ENCODE results near the gene SPACA5B. TPM values are rescaled to one million over a fixed set of nuclear protein-coding genes. Genes with fewer than 3 reads are reported as not detected.
"Not testable (repeated sequence)": the region's sequence is repeated elsewhere in the genome, so short reads cannot be mapped to it uniquely, and the experiment has no call there.

Gene SPACA5B
- total RNA-seq = not detected

- H3K27ac ChIP-seq; intact Hi-C loops (cut with DNase I); H3K4me1 ChIP-seq; DNase-seq; H3K9ac ChIP-seq (ENCODE audit: low read depth in 2 of 2, low read length in 2 of 2); H3K9me3 ChIP-seq; H3K4me3 ChIP-seq; H3K36me3 ChIP-seq; H3K27me3 ChIP-seq: not testable (repeated sequence)
Observed at GRCh38 chrX:48130326-48130725, at the start of gene SPACA5B. Gene SPACA5B (plus strand): TSS chrX:48130626. CDS start chrX:48130688, 62 bp downstream.

- intact Hi-C loops (cut with DNase I) = loop anchor here (10.0 kb wide), 1 partner anchor 412 kb away; no protein-coding TSS in a partner anchor
- no peaks in the 10 kb centered on the region for H3K36me3 ChIP-seq
- H3K4me1 ChIP-seq = no peaks in the 10 kb centered on the region
Observed at GRCh38 chrX:48083212-48083611, 47.2 kb upstream of the SPACA5B start.

GRCh38 chrX:48083706-48084105 is 46.7 kb upstream of the SPACA5B start:
- no peaks in the 10 kb centered on the region for H3K9me3 ChIP-seq
- no peak overlapping the region for H3K4me3 ChIP-seq
- H3K9ac ChIP-seq (ENCODE audit: low read depth in 2 of 2, low read length in 2 of 2) = no peak overlapping the region
- intact Hi-C loops (cut with DNase I) = loop anchor here (10.0 kb wide), 1 partner anchor 411 kb away; no protein-coding TSS in a partner anchor
- H3K27me3 ChIP-seq = no peaks in the 10 kb centered on the region
- H3K4me1 ChIP-seq = no peaks in the 10 kb centered on the region
- DNase-seq = no peak
- TF ChIP-seq CTCF (IDR thresholded peaks at IDR 0.05) = no peak
- no peaks in the 10 kb centered on the region for H3K36me3 ChIP-seq
- H3K27ac ChIP-seq = no peak overlapping the region

More at GRCh38 chrX:48083212-48083611, 47.2 kb upstream of the SPACA5B start:
- Histone ChIP-seq H3K4me3 (no peak overlapping the region), H3K9me3 (no peaks in the 10 kb centered on the region), H3K27me3 (no peaks in the 10 kb centered on the region), H3K9ac (ENCODE audit: low read depth in 2 of 2, low read length in 2 of 2) (no peak overlapping the region), H3K27ac (no peak overlapping the region)
- TF ChIP-seq CTCF (IDR thresholded peaks at IDR 0.05) = peak; percentile 55
- DNase-seq = peak; percentile 47

- TF ChIP-seq CTCF (IDR thresholded peaks at IDR 0.05) = no peak
- Histone ChIP-seq H3K9ac (ENCODE audit: low read depth in 2 of 2, low read length in 2 of 2) (no peak overlapping the region), H3K9me3 (no peaks in the 10 kb centered on the region), H3K4me1 (no peaks in the 10 kb centered on the region), H3K27me3 (no peaks in the 10 kb centered on the region), H3K4me3 (no peak overlapping the region), H3K27ac (no peak overlapping the region), H3K36me3 (no peaks in the 10 kb centered on the region)
- DNase-seq = no peak
- intact Hi-C loops (cut with DNase I) = loop anchor here (10.0 kb wide), 1 partner anchor 409 kb away; no protein-coding TSS in a partner anchor
Observed at GRCh38 chrX:48086082-48086481, 44.3 kb upstream of the SPACA5B start.

GRCh38 chrX:48090123-48090522 is 40.3 kb upstream of the SPACA5B start:
- Histone ChIP-seq H3K9me3 (no peaks in the 10 kb centered on the region), H3K36me3 (no peaks in the 10 kb centered on the region), H3K4me1 (no peaks in the 10 kb centered on the region), H3K27ac (no peak overlapping the region), H3K4me3 (no peak overlapping the region), H3K9ac (ENCODE audit: low read depth in 2 of 2, low read length in 2 of 2) (no peak overlapping the region), H3K27me3 (no peaks in the 10 kb centered on the region)
- intact Hi-C loops (cut with DNase I) = no loop called here
- no peak for TF ChIP-seq CTCF (IDR thresholded peaks at IDR 0.05)
- DNase-seq = no peak

GRCh38 chrX:48092558-48092957 is 37.9 kb upstream of the SPACA5B start:
- H3K27me3 ChIP-seq; H3K9me3 ChIP-seq; H3K4me3 ChIP-seq; intact Hi-C loops (cut with DNase I); H3K9ac ChIP-seq (ENCODE audit: low read depth in 2 of 2, low read length in 2 of 2); DNase-seq; H3K36me3 ChIP-seq; H3K27ac ChIP-seq; H3K4me1 ChIP-seq: not testable (repeated sequence)
